HepG2 (cell line): ENCODE data around the gene COG8. TPM values are rescaled to one million over a fixed set of nuclear protein-coding genes. Genes with fewer than 3 reads are reported as not detected.

Experiments used
- ATAC-seq: fragments of 200-7000 bp; cut with Tn5 transposase; 3 replicates; pipeline ENCODE4 v1.9.1; 2020; ENCODE audit warnings: mild to moderate bottlenecking, moderate library complexity
- BruUV-seq: library from RNA; stranded (reverse); fragments of 400-500 nt; replicated peaks from 2 replicates; lab custom pipeline; 2021; lab: Mats Ljungman, UMichigan
- CTCF ChIA-PET: fragments of 300-600 bp; formaldehyde crosslinking; extraction: SDS; loops from one replicate; lab custom pipeline; 2021; ENCODE audit warnings: low total read pairs, inconsistent platforms, low intra/inter-chr PET ratio; lab: Yijun Ruan, JAX
- POLR2A ChIA-PET: fragments of 350-600 bp; sonication (Branson Sonifier 250); formaldehyde crosslinking; loops from one replicate; lab custom pipeline; 2020; ENCODE audit warnings: antibody characterized with exemption, inconsistent platforms; lab: Yijun Ruan, JAX
- DNase-seq: peaks from one replicate; pipeline ENCODE4 v3.0.0-alpha.2; 2015; ENCODE audit warnings: low spot score
- FAIRE-seq: peaks from 3 replicates; lab custom pipeline; 2011; peaks lifted over from hg19 to GRCh38; lab: Jason Lieb, UNC
- H2AFZ ChIP-seq: one replicate; pipeline ENCODE4 v1.6.1; 2011; ENCODE audit warnings: low read length, inconsistent platforms
- H3K27ac ChIP-seq: fragments of 300-600 bp; 3 replicates; pipeline ENCODE4 v1.8.0; 2011; ENCODE audit warnings: mixed run types, mild to moderate bottlenecking, mixed read lengths, low read length, inconsistent platforms; ENCODE audit not compliant: insufficient read depth; ENCODE audit errors: extremely low read length
- H3K27me3 ChIP-seq, 2 experiments: fragments of 200-600 bp in 1 of 2; 2 replicates in 1 of 2; 3 replicates in 1 of 2; pipeline versions ENCODE4 v1.6.0 to v1.8.0; 2011; ENCODE audit warnings: low read length in 2 of 2, mild to moderate bottlenecking in 2 of 2, moderate library complexity in 2 of 2, inconsistent platforms in 1 of 2; ENCODE audit not compliant: insufficient read depth in 2 of 2, control insufficient read depth in 1 of 2
- H3K36me3 ChIP-seq, 2 experiments: fragments of 200-600 bp in 1 of 2; replicated peaks in 1 of 2; 2 replicates in 1 of 2; 3 replicates in 1 of 2; pipeline versions ENCODE4 v1.5.1 to v1.8.0; 2011; ENCODE audit warnings: low read length in 2 of 2, inconsistent platforms in 1 of 2; ENCODE audit not compliant: insufficient read depth in 2 of 2, control insufficient read depth in 1 of 2
- H3K4me1 ChIP-seq: 2 replicates; pipeline ENCODE4 v1.5.1; 2012; ENCODE audit warnings: low read length, inconsistent platforms; ENCODE audit not compliant: insufficient read depth
- H3K4me2 ChIP-seq: 2 replicates; pipeline ENCODE4 v1.6.0; 2011; ENCODE audit warnings: low read depth, low read length, inconsistent platforms
- H3K4me3 ChIP-seq, 3 experiments: fragments of 200-600 bp in 1 of 3; sonication (generic), shearing (Covaris generic) in 1 of 3; replicated peaks in 1 of 3; 2 replicates each; pipeline ENCODE4 v1.5.1; 2011 to 2016; ENCODE audit warnings: low read length in 3 of 3, inconsistent platforms in 2 of 3, low read depth in 2 of 3, mild to moderate bottlenecking in 2 of 3, control low read depth in 1 of 3, mixed read lengths in 1 of 3; ENCODE audit not compliant: insufficient read depth in 1 of 3
- H3K79me2 ChIP-seq: one replicate; pipeline ENCODE4 v1.6.1; 2011; ENCODE audit warnings: low read length, inconsistent platforms; ENCODE audit not compliant: insufficient read depth
- H3K9ac ChIP-seq: 2 replicates; pipeline ENCODE4 v1.6.0; 2011; ENCODE audit warnings: mild to moderate bottlenecking, low read depth, low read length, inconsistent platforms; ENCODE audit not compliant: insufficient read depth
- H3K9me3 ChIP-seq: 2 replicates; pipeline ENCODE4 v1.5.1; 2012; ENCODE audit warnings: mild to moderate bottlenecking, low read length
- H4K20me1 ChIP-seq: 2 replicates; pipeline ENCODE4 v1.6.0; 2011; ENCODE audit warnings: inconsistent platforms, mild to moderate bottlenecking, low read length, moderate library complexity; ENCODE audit not compliant: insufficient read depth
- CEBPG ChIP-seq: IDR thresholded peaks from 2 replicates; pipeline ENCODE4 v1.6.1; 2016
- ERF ChIP-seq: IDR thresholded peaks from 2 replicates; pipeline ENCODE4 v1.6.1; 2018; ENCODE audit warnings: missing biosample characterization, missing genetic modification reagents
- FOXJ3 ChIP-seq: sonication (generic); formaldehyde crosslinking; IDR thresholded peaks from 2 replicates; pipeline ENCODE4 v1.4.0; 2020; ENCODE audit warnings: missing genetic modification reagents, mild to moderate bottlenecking, borderline replicate concordance
- HDAC2 ChIP-seq: sonication (generic); formaldehyde crosslinking; IDR thresholded peaks from 2 replicates; pipeline ENCODE4 v1.4.0; 2020; ENCODE audit warnings: missing genetic modification reagents
- HNRNPK ChIP-seq: fragments of 200-400 bp; formaldehyde crosslinking; IDR thresholded peaks from 2 replicates; pipeline ENCODE4 v1.6.1; 2018; ENCODE audit warnings: low read length, low read depth, moderate library complexity, mild to moderate bottlenecking; ENCODE audit not compliant: poor library complexity, severe bottlenecking
- MAFK ChIP-seq, 2 experiments: IDR thresholded peaks in 1 of 2; conservative IDR thresholded peaks in 1 of 2; 2 replicates each; pipeline ENCODE4 v1.6.1; 2011; ENCODE audit warnings: improper control_type of control experiment in 2 of 2, low read length in 2 of 2
- PPARG ChIP-seq: conservative IDR thresholded peaks from 2 replicates; pipeline ENCODE4 v1.6.1; 2016; ENCODE audit warnings: missing biosample characterization, missing genetic modification reagents
- RBM39 ChIP-seq: fragments of 200-400 bp; formaldehyde crosslinking; IDR thresholded peaks from one replicate; pipeline ENCODE4 v1.6.1; 2018; ENCODE audit warnings: antibody characterized with exemption, mild to moderate bottlenecking, low read depth, low read length; ENCODE audit not compliant: poor library complexity, severe bottlenecking
- ZNF17 ChIP-seq: sonication (generic); formaldehyde crosslinking; IDR thresholded peaks from 2 replicates; pipeline ENCODE4 v1.5.0; 2020; ENCODE audit warnings: mild to moderate bottlenecking, missing genetic modification reagents
- ZNF761 ChIP-seq: sonication (generic); formaldehyde crosslinking; conservative IDR thresholded peaks from 2 replicates; pipeline ENCODE4 v1.4.0; 2020; ENCODE audit warnings: mild to moderate bottlenecking, missing genetic modification reagents
- ZNF780A ChIP-seq: sonication (generic); formaldehyde crosslinking; IDR thresholded peaks from 2 replicates; pipeline ENCODE4 v1.8.0; 2022; ENCODE audit warnings: mild to moderate bottlenecking, missing genetic modification reagents, moderate library complexity
- ZSCAN12 ChIP-seq: sonication (generic); formaldehyde crosslinking; IDR thresholded peaks from 2 replicates; pipeline ENCODE4 v1.9.0; 2021; ENCODE audit warnings: mild to moderate bottlenecking, missing genetic modification reagents
- ZSCAN22 ChIP-seq: sonication (generic); formaldehyde crosslinking; IDR thresholded peaks from 2 replicates; pipeline ENCODE4 v1.4.0; 2020; ENCODE audit warnings: mild to moderate bottlenecking, missing genetic modification reagents
- WGBS: methylation state at CpG from one replicate; pipeline ENCODE4 v1.1.6; 2017; ENCODE audit warnings: low lambda C conversion rate; 5-methylcytosine and 5-hydroxymethylcytosine counted together
- in situ Hi-C: cut with HindIII; loops from 2 replicates; pipeline ENCODE4 v1.10.0; 2017; ENCODE audit warnings: low pct_unique_long_range_greater_than_20kb; ENCODE audit not compliant: extremely low pct_ligation_motif_present
- intact Hi-C: fragments of 100-400 bp; cut with micrococcal nuclease; formaldehyde crosslinking; loops from one replicate; pipeline ENCODE4 v1.10.0; 2022; ENCODE audit not compliant: unreplicated experiment
- polyA plus RNA-seq, 8 experiments: library from polyadenylated mRNA; depleted of rRNA in 3 of 8; stranded (reverse) in 7 of 8; unstranded in 1 of 8; fragments of >200 nt; fragmentation: Illumina TruSeq in 4 of 8; extraction: Trizol in 4 of 8; gene quantifications; 2 replicates each; pipeline versions ENCODE4 v1.2.1 to v1.2.3, GENCODE V29; 2011 to 2016; ENCODE audit warnings: low read depth in 4 of 8, missing spikeins in 1 of 8, mixed read lengths in 1 of 8; ENCODE audit not compliant: insufficient read depth in 1 of 8
- total RNA-seq, 5 experiments: library from RNA; depleted of rRNA; stranded (reverse); fragments of >200 nt; fragmentation: Illumina TruSeq; extraction: Trizol; gene quantifications; 2 replicates each; pipeline ENCODE4 v1.2.3, GENCODE V29; 2016; ENCODE audit warnings: low read depth in 1 of 5
- TF ChIP-seq, protein P1 (sequence below): sonication (generic); formaldehyde crosslinking; IDR thresholded peaks from 2 replicates; pipeline ENCODE4 v1.5.1; 2020; ENCODE audit warnings: missing genetic modification reagents, mild to moderate bottlenecking, borderline replicate concordance
- TF ChIP-seq, protein P2 (sequence below): IDR thresholded peaks from 2 replicates; pipeline ENCODE4 v1.6.1; 2016; ENCODE audit warnings: missing compliant biosample characterization, missing genetic modification reagents, borderline replicate concordance
- TF ChIP-seq, protein P3 (sequence below): IDR thresholded peaks from 2 replicates; pipeline ENCODE4 v1.6.1; 2012; ENCODE audit warnings: inconsistent platforms
- TF ChIP-seq, protein P4 (sequence below): IDR thresholded peaks from 2 replicates; pipeline ENCODE4 v1.6.1; 2016; ENCODE audit warnings: control low read depth
- TF ChIP-seq, protein P5 (sequence below): sonication (generic); formaldehyde crosslinking; IDR thresholded peaks from 2 replicates; pipeline ENCODE4 v1.8.0; 2022; ENCODE audit warnings: missing genetic modification reagents, mild to moderate bottlenecking, inconsistent platforms, borderline replicate concordance

COG8 gene
- total and polyA plus RNA-seq, 2 of the 13 experiments (the other 11 are each of a cell fraction or from before 2014, with no cell fraction given), result 45.5 to 52.1 TPM

DNA sequence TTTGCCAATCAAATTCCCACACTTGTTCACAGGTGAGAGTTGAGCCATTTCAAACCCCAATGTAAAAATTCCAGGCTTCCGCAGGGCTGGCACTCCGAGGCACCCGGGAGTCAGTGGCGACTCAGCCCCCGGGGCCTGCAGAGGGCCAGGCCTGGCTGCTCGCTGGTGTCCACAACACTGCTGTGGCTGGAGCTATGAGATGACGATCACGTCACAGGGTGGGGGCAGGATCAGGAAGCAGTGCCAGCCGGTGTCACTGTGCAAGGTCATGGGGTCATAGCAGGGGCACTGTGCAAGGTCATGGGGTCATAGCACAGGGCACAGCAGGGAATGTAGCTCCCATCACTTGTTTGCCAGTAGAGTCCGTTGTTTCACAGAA, 20.5 kb downstream of the COG8 start (continued):
- no peak for TF ChIP-seq ZNF17 (CRISPR knock-in tag)
- TF ChIP-seq, protein P1, sequence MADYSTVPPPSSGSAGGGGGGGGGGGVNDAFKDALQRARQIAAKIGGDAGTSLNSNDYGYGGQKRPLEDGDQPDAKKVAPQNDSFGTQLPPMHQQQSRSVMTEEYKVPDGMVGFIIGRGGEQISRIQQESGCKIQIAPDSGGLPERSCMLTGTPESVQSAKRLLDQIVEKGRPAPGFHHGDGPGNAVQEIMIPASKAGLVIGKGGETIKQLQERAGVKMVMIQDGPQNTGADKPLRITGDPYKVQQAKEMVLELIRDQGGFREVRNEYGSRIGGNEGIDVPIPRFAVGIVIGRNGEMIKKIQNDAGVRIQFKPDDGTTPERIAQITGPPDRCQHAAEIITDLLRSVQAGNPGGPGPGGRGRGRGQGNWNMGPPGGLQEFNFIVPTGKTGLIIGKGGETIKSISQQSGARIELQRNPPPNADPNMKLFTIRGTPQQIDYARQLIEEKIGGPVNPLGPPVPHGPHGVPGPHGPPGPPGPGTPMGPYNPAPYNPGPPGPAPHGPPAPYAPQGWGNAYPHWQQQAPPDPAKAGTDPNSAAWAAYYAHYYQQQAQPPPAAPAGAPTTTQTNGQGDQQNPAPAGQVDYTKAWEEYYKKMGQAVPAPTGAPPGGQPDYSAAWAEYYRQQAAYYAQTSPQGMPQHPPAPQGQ (CRISPR knock-in tag), result no peak
- no peak for TF ChIP-seq FOXJ3
- TF ChIP-seq, protein P2, sequence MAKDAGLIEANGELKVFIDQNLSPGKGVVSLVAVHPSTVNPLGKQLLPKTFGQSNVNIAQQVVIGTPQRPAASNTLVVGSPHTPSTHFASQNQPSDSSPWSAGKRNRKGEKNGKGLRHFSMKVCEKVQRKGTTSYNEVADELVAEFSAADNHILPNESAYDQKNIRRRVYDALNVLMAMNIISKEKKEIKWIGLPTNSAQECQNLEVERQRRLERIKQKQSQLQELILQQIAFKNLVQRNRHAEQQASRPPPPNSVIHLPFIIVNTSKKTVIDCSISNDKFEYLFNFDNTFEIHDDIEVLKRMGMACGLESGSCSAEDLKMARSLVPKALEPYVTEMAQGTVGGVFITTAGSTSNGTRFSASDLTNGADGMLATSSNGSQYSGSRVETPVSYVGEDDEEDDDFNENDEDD (CRISPR knock-in tag), result no peak
- TF ChIP-seq RBM39, result no peak
- TF ChIP-seq ZSCAN12 (CRISPR knock-in tag), result no peak
- TF ChIP-seq ZNF761 (CRISPR knock-in tag), result no peak
- no peak for TF ChIP-seq HNRNPK

DNA sequence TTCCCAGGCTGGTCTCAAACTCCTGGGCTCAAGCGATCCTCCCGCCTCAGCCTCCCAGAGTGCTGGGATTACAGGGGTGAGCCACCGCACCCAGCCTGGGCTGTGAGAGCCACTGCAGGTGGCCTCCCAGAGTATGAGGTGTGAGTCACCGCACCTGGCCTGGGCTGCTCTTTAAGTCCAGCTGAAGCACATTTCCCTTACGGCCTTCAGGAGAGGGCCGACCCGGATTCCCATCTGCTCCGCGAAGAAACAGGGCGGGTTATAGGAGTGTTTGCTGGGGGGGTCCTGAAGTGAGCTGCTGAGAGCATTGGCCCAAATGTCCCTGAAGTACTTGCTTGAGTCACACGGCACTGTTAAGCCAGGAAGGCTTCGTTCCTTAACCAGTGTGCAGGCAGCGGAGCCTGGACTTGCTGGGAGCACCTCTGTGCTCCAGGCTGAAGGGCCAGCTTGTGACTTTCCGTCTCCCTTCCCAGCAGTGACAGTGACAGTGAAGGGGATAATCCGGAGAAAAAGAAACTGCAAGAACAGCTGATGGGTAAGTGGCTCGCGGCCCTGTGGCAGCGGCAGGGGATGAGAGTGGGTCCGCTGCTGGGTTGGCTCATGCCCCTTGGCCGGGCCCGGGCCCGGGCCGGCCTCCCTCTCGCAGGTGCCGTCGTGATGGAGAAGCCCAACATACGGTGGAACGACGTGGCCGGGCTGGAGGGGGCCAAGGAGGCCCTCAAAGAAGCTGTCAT, 21.0 kb downstream of the COG8 start:
- no peak overlapping the region for H3K9ac ChIP-seq
- no peak overlapping the region for H3K4me3 ChIP-seq
- FAIRE-seq (no peak), DNase-seq (no peak), ATAC-seq (no peak)
- no peaks in the 10 kb centered on the region for H3K27me3 ChIP-seq
- H3K4me2 ChIP-seq, result no peak overlapping the region
- in situ Hi-C loops (no loop called here), intact Hi-C loops (no loop called here)
- H4K20me1 ChIP-seq, result peaks cover 4% of the 10 kb centered on the region; the same call in 1 of the 2 replicates
- H3K27ac ChIP-seq, result no peak overlapping the region
- H3K79me2 ChIP-seq, result peaks cover 12% of the 10 kb centered on the region
- BruUV-seq, result no TSS peak
- H3K9me3 ChIP-seq, result no peaks in the 10 kb centered on the region
- 97% methylated on average over 29 of the region's 30 CpGs for WGBS
- ChIA-PET POLR2A (interaction anchor here (0.9 to 1.9 kb wide), 2 partner anchors 8 to 15 kb away, joined by 3 to 6 read pairs; no protein-coding TSS in a partner anchor), CTCF (no interaction called here)
- no peak overlapping the region for H2AFZ ChIP-seq
- peaks cover 56 to 80% of the 10 kb centered on the region in 2 experiments for H3K36me3 ChIP-seq
- peaks cover 12% of the 10 kb centered on the region for H3K4me1 ChIP-seq
- TF ChIP-seq, protein P3, sequence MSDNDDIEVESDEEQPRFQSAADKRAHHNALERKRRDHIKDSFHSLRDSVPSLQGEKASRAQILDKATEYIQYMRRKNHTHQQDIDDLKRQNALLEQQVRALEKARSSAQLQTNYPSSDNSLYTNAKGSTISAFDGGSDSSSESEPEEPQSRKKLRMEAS, result no peak
- TF ChIP-seq ZSCAN22 (CRISPR knock-in tag), result no peak
- TF ChIP-seq, protein P4, sequence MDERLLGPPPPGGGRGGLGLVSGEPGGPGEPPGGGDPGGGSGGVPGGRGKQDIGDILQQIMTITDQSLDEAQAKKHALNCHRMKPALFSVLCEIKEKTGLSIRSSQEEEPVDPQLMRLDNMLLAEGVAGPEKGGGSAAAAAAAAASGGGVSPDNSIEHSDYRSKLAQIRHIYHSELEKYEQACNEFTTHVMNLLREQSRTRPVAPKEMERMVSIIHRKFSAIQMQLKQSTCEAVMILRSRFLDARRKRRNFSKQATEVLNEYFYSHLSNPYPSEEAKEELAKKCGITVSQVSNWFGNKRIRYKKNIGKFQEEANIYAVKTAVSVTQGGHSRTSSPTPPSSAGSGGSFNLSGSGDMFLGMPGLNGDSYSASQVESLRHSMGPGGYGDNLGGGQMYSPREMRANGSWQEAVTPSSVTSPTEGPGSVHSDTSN, result no peak
- TF ChIP-seq ERF (CRISPR knock-in tag), result no peak
- TF ChIP-seq MAFK (conservative IDR thresholded peaks at IDR 0.05 in 1 of 2, IDR thresholded peaks at IDR 0.05 in 1 of 2; ENCODE audit: low read length in 2 of 2), result no peak
- TF ChIP-seq PPARG, result no peak
- TF ChIP-seq, protein P5, sequence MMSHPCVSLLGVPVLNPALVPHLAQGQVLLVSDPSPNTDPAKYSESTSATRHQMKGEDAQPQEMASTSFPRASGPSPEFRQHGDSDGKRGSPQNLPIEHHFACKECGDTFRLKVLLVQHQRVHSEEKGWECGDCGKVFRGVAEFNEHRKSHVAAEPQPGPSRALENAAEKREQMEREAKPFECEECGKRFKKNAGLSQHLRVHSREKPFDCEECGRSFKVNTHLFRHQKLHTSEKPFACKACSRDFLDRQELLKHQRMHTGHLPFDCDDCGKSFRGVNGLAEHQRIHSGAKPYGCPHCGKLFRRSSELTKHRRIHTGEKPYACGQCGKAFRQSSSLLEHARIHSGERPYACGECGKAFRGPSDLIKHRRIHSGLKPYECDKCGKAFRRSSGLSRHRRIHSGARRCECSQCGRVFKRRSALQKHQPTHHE (CRISPR knock-in tag), result no peak
- TF ChIP-seq CEBPG (CRISPR knock-in tag), result no peak
- no peak for TF ChIP-seq HDAC2 (CRISPR knock-in tag)
- TF ChIP-seq ZNF780A (CRISPR knock-in tag), result no peak
